T47D (cell line): Measurements from ENCODE around the gene NLE1.
"Not testable (repeated sequence)": the region's sequence is repeated elsewhere in the genome, so short reads cannot be mapped to it uniquely, and the experiment has no call there.

ENCODE experiments used
- DNase-seq, 2 experiments: peaks; one replicate each; pipeline versions ENCODE4 v3.0.0 to v3.0.0-alpha.2; 2011 to 2012; ENCODE audit warnings: low read depth in 1 of 2, low spot score in 1 of 2
- JUND ChIP-seq: IDR thresholded peaks from 2 replicates; pipeline ENCODE4 v1.6.1; 2012; ENCODE audit warnings: low read depth
- in situ Hi-C: cut with HindIII; loops from 2 replicates; pipeline ENCODE4 v1.10.0; 2016; ENCODE audit warnings: low sequenced_read_pairs, low pct_unique_long_range_greater_than_20kb

Gene NLE1

GRCh38 chr17:35101725-35102124 is 40.4 kb downstream of the NLE1 start:
- TF ChIP-seq JUND = no peak
- no peak for DNase-seq
- in situ Hi-C loops = no loop called here

- no peak for DNase-seq
- no peak for TF ChIP-seq JUND
- in situ Hi-C loops = no loop called here
Measured at GRCh38 chr17:35101036-35101435, 41.1 kb downstream of the NLE1 start.

- no peak for DNase-seq
- in situ Hi-C loops = no loop called here
- TF ChIP-seq JUND = no peak
Measured at GRCh38 chr17:35099908-35100307, 42.2 kb downstream of the NLE1 start.

GRCh38 chr17:35097776-35098175 is 44.3 kb downstream of the NLE1 start:
- in situ Hi-C loops = no loop called here
- no peak for DNase-seq
- no peak for TF ChIP-seq JUND

- no peak for TF ChIP-seq JUND
- in situ Hi-C loops = no loop called here
- no peak for DNase-seq
Measured at GRCh38 chr17:35095741-35096140, 46.4 kb downstream of the NLE1 start.

GRCh38 chr17:35094902-35095301 is 47.2 kb downstream of the NLE1 start:
- TF ChIP-seq JUND = no peak
- DNase-seq = peak in 1 of 2 experiments; percentile 17
- in situ Hi-C loops = no loop called here

- in situ Hi-C loops, DNase-seq: not testable (repeated sequence)
Measured at GRCh38 chr17:35090707-35091106, 51.4 kb downstream of the NLE1 start.

- DNase-seq = no peak
- in situ Hi-C loops = no loop called here
- no peak for TF ChIP-seq JUND
Measured at GRCh38 chr17:35089586-35090296, 52.4 kb downstream of the NLE1 start.

- in situ Hi-C loops = no loop called here
- DNase-seq = peak; percentile 87 to 92
- no peak for TF ChIP-seq JUND
Measured at GRCh38 chr17:35088881-35089585, 53.1 kb downstream of the NLE1 start.

- DNase-seq = peak; percentile 20 to 59
- in situ Hi-C loops = no loop called here
- no peak for TF ChIP-seq JUND
Measured at GRCh38 chr17:35088356-35088880, 53.7 kb downstream of the NLE1 start.

GRCh38 chr17:35087731-35088355 is 54.3 kb downstream of the NLE1 start:
- in situ Hi-C loops = no loop called here
- no peak for TF ChIP-seq JUND
- peak in 1 of 2 experiments; percentile 70 for DNase-seq

GRCh38 chr17:35086931-35087573 is 55.1 kb downstream of the NLE1 start:
- in situ Hi-C loops = no loop called here
- TF ChIP-seq JUND = no peak
- DNase-seq = peak in 1 of 2 experiments; percentile 8
